HepG2 (cell line): ENCODE measurements around the gene BABAM2. TPM values are rescaled to one million over a fixed set of nuclear protein-coding genes. Genes with fewer than 3 reads are reported as not detected.

Experiments used
- CBX5 ChIP-seq: sonication (generic); formaldehyde crosslinking; IDR thresholded peaks from 2 replicates; pipeline ENCODE4 v1.4.0; 2020; ENCODE audit warnings: missing genetic modification reagents, borderline replicate concordance
- CHD2 ChIP-seq: IDR thresholded peaks from 2 replicates; pipeline ENCODE4 v1.6.1; 2011; ENCODE audit warnings: low read depth, low read length, improper control_type of control experiment
- DNMT1 ChIP-seq: sonication (generic); formaldehyde crosslinking; IDR thresholded peaks from 2 replicates; pipeline ENCODE4 v1.5.1; 2020; ENCODE audit warnings: mild to moderate bottlenecking, missing genetic modification reagents
- MED8 ChIP-seq: sonication (generic); formaldehyde crosslinking; IDR thresholded peaks from 2 replicates; pipeline ENCODE4 v1.8.1; 2023; ENCODE audit warnings: mild to moderate bottlenecking, missing genetic modification reagents; ENCODE audit not compliant: insufficient replicate concordance
- SIN3B ChIP-seq: fragments of 150-350 bp; IDR thresholded peaks from 2 replicates; pipeline ENCODE4 v1.6.1; 2014; ENCODE audit warnings: low read length
- SMAD1 ChIP-seq: sonication (generic); formaldehyde crosslinking; IDR thresholded peaks from 2 replicates; pipeline ENCODE4 v1.4.0; 2020; ENCODE audit warnings: missing genetic modification reagents, low read depth, mild to moderate bottlenecking, borderline replicate concordance
- SOX6 ChIP-seq, 2 experiments: fragments of 450-650 bp in 1 of 2; sonication (generic) in 1 of 2; formaldehyde crosslinking in 1 of 2; IDR thresholded peaks; 2 replicates each; pipeline versions ENCODE4 v1.4.0 to v1.6.1; 2017 to 2020; ENCODE audit warnings: antibody characterized with exemption in 1 of 2, mild to moderate bottlenecking in 1 of 2, missing genetic modification reagents in 1 of 2
- ZBTB38 ChIP-seq: sonication (generic); formaldehyde crosslinking; IDR thresholded peaks from 2 replicates; pipeline ENCODE4 v1.5.1; 2020; ENCODE audit warnings: mild to moderate bottlenecking, missing genetic modification reagents
- ZBTB46 ChIP-seq: sonication (generic); formaldehyde crosslinking; IDR thresholded peaks from 2 replicates; pipeline ENCODE4 v1.4.0; 2020; ENCODE audit warnings: mild to moderate bottlenecking, missing genetic modification reagents, borderline replicate concordance
- ZNF260 ChIP-seq: sonication (generic); formaldehyde crosslinking; IDR thresholded peaks from 2 replicates; pipeline ENCODE4 v1.4.0; 2020; ENCODE audit warnings: missing genetic modification reagents, low read depth, mild to moderate bottlenecking, borderline replicate concordance
- ZNF33B ChIP-seq: sonication (generic); formaldehyde crosslinking; IDR thresholded peaks from 2 replicates; pipeline ENCODE4 v1.5.1; 2020; ENCODE audit warnings: mild to moderate bottlenecking, missing genetic modification reagents
- ZNF34 ChIP-seq: sonication (generic); formaldehyde crosslinking; IDR thresholded peaks from 2 replicates; pipeline ENCODE4 v1.4.0; 2020; ENCODE audit warnings: mild to moderate bottlenecking, missing genetic modification reagents, borderline replicate concordance
- ZNF407 ChIP-seq: sonication (generic); formaldehyde crosslinking; IDR thresholded peaks from one replicate; pipeline ENCODE4 v1.5.1; 2020; ENCODE audit warnings: mild to moderate bottlenecking, missing genetic modification reagents; ENCODE audit errors: not compliant biosample characterization
- ZNF598 ChIP-seq: sonication (generic); formaldehyde crosslinking; IDR thresholded peaks from 2 replicates; pipeline ENCODE4 v1.5.1; 2020; ENCODE audit warnings: mild to moderate bottlenecking, missing genetic modification reagents, borderline replicate concordance
- polyA plus RNA-seq, 8 experiments: library from polyadenylated mRNA; depleted of rRNA in 3 of 8; stranded (reverse) in 7 of 8; unstranded in 1 of 8; fragments of >200 nt; fragmentation: Illumina TruSeq in 4 of 8; extraction: Trizol in 4 of 8; gene quantifications; 2 replicates each; pipeline versions ENCODE4 v1.2.1 to v1.2.3, GENCODE V29; 2011 to 2016; ENCODE audit warnings: low read depth in 4 of 8, missing spikeins in 1 of 8, mixed read lengths in 1 of 8; ENCODE audit not compliant: insufficient read depth in 1 of 8
- total RNA-seq, 5 experiments: library from RNA; depleted of rRNA; stranded (reverse); fragments of >200 nt; fragmentation: Illumina TruSeq; extraction: Trizol; gene quantifications; 2 replicates each; pipeline ENCODE4 v1.2.3, GENCODE V29; 2016; ENCODE audit warnings: low read depth in 1 of 5

The BABAM2 gene
- total and polyA plus RNA-seq, 2 of the 13 experiments (the other 11 are each of a cell fraction or from before 2014, with no cell fraction given), result 24.9 to 28.0 TPM

GRCh38 chr2:27890146-27890923 is at the start of gene BABAM2, which contains the start of gene RBKS (continued):
- TF ChIP-seq ZNF407 (CRISPR knock-in tag), result peak; percentile 52
- peak; percentile 70; the same call in 1 of the 2 replicates for TF ChIP-seq CBX5 (CRISPR knock-in tag)
- peak; percentile 83 for TF ChIP-seq ZBTB38 (CRISPR knock-in tag)
- TF ChIP-seq SMAD1 (CRISPR knock-in tag), result peak; percentile 100
- 0 out of 2 replicates have a peak, but pooled peaks have one; percentile 36 for TF ChIP-seq DNMT1
- TF ChIP-seq SIN3B, result peak; percentile 19; the same call in 1 of the 2 replicates
- TF ChIP-seq ZNF598 (CRISPR knock-in tag), result peak; percentile 88
- no peak for TF ChIP-seq SOX6 (IDR thresholded peaks at IDR 0.05)
- TF ChIP-seq SOX6 (CRISPR knock-in tag; IDR thresholded peaks at IDR 0.05), result peak; percentile 66
- peak; percentile 71; the same call in 1 of the 2 replicates for TF ChIP-seq ZNF33B
- no peak for TF ChIP-seq MED8 (CRISPR knock-in tag)
- no peak for TF ChIP-seq ZNF34 (CRISPR knock-in tag)
- TF ChIP-seq CHD2, result 0 out of 2 replicates have a peak, but pooled peaks have one; percentile 42
- peak; percentile 25; the same call in 1 of the 2 replicates for TF ChIP-seq ZNF260
- TF ChIP-seq ZBTB46 (CRISPR knock-in tag), result no peak
